ENCODE data around the gene HSPB2.

Gene HSPB2

DNA sequence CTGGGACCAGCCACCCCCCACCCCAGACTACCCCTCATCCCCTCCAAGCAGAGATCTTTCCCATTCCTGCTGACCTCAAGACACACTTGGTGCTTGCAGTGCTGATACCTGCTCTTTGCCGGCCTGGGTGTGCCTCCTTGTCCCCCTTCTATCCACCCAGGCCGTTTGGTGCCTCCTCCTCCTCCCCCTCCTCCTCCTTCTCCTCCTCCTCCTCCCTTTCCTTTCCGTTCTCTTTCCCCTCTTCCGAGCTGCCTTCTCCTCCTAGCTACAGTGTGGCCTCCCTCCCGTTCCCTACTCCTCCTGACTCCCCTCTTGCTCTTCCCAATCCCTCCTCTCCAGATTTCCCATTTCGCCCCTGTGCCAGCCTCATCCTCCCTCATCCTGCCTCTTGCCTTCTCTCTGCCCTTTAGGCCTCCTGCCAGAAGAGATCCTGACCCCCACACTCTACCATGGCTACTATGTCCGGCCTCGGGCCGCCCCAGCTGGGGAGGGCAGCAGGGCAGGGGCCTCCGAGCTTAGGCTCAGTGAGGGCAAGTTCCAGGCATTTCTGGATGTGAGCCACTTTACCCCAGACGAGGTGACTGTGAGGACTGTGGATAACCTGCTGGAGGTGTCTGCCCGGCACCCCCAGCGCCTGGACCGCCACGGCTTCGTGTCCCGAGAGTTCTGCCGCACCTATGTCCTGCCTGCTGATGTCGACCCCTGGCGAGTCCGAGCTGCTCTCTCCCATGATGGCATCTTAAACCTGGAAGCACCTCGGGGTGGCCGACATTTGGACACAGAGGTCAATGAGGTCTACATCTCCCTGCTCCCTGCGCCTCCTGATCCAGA lies 712 bp downstream of the HSPB2 start:
- no peaks in the 10 kb centered on the region for H3K36me3 ChIP-seq (ENCODE audit: control insufficient read depth in 1 of 2, insufficient read depth in 2 of 2, low read length in 2 of 2)
- peaks cover 13 to 21% of the 10 kb centered on the region in 2 donors for H3K4me1 ChIP-seq (ENCODE audit: control insufficient read depth in 1 of 2, insufficient read depth in 2 of 2, low read length in 2 of 2)
- H3K9me3 ChIP-seq (ENCODE audit: control insufficient read depth in 1 of 2, low read length in 2 of 2): no peaks in the 10 kb centered on the region
- peak overlapping the region; percentile 40 to 48 for H3K9ac ChIP-seq (ENCODE audit: low read depth in 1 of 2, low read length in 2 of 2)
- peaks cover 3% of the 10 kb centered on the region in 2 donors for H3K27me3 ChIP-seq (ENCODE audit: control insufficient read depth in 1 of 2, insufficient read depth in 2 of 2, low read length in 2 of 2)
- peak overlapping the region; percentile 17 to 24 for H3K4me3 ChIP-seq (ENCODE audit: low read depth in 1 of 2, low read length in 2 of 2)
- peak overlapping the region; percentile 61 for H3K27ac ChIP-seq (ENCODE audit: low read depth, low read length)

DNA sequence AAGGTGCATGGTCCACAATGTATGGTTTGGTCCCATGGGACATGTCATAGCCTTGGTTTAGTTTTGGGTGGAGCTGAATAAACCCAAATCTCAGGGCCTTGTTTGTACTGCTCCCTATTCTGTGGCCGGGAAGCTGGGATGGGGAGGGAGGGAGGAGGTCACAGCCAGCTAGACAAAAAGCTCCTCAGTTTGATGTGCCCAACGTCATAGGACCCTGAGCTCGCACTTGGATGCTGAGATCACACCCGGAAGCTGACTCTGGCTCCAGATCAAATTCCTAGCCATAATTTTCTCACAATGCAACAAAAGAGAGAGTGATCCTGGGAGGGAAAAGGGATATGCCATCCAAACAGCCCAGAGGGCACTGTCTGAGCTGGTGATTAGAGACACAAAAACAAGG lies 1.5 kb downstream of the HSPB2 start:
- Histone ChIP-seq H3K4me1 (ENCODE audit: control insufficient read depth in 1 of 2, insufficient read depth in 2 of 2, low read length in 2 of 2) (peaks cover 14 to 23% of the 10 kb centered on the region in 2 donors), H3K27ac (ENCODE audit: low read depth, low read length) (peak overlapping the region; percentile 61), H3K9me3 (ENCODE audit: control insufficient read depth in 1 of 2, low read length in 2 of 2) (no peaks in the 10 kb centered on the region), H3K36me3 (ENCODE audit: control insufficient read depth in 1 of 2, insufficient read depth in 2 of 2, low read length in 2 of 2) (no peaks in the 10 kb centered on the region), H3K9ac (ENCODE audit: low read depth in 1 of 2, low read length in 2 of 2) (peak overlapping the region; percentile 40 to 48), H3K4me3 (ENCODE audit: low read depth in 1 of 2, low read length in 2 of 2) (peak overlapping the region in 1 of 2 donors; percentile 24), H3K27me3 (ENCODE audit: control insufficient read depth in 1 of 2, insufficient read depth in 2 of 2, low read length in 2 of 2) (peaks cover 3% of the 10 kb centered on the region in 2 donors)

DNA sequence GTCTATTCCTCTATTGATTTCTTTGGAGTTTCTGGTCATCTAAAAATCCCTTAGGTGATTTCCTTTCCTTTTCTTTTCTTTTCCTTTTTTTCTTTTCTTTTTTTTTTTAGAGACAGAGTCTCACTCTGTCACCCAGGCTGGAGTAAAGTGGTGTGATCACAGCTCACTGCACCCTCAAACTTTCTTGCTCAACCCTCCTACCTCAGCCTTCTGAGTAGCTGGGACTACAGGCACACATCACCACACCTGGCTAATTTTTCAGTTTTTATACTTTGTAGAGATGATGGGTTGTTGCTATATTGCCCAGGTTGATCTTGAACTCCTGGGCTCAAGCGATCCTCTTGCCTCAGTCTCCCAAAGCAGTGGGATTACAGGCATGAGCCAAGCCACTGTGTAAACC lies 4.2 kb downstream of the HSPB2 start:
- Histone ChIP-seq H3K4me1 (ENCODE audit: control insufficient read depth in 1 of 2, insufficient read depth in 2 of 2, low read length in 2 of 2) (peaks cover 10 to 17% of the 10 kb centered on the region in 2 donors), H3K9ac (ENCODE audit: low read depth in 1 of 2, low read length in 2 of 2) (no peak overlapping the region), H3K36me3 (ENCODE audit: control insufficient read depth in 1 of 2, insufficient read depth in 2 of 2, low read length in 2 of 2) (no peaks in the 10 kb centered on the region), H3K4me3 (ENCODE audit: low read depth in 1 of 2, low read length in 2 of 2) (no peak overlapping the region), H3K27me3 (ENCODE audit: control insufficient read depth in 1 of 2, insufficient read depth in 2 of 2, low read length in 2 of 2) (peaks cover 3% of the 10 kb centered on the region in 2 donors), H3K27ac (ENCODE audit: low read depth, low read length) (no peak overlapping the region), H3K9me3 (ENCODE audit: control insufficient read depth in 1 of 2, low read length in 2 of 2) (no peaks in the 10 kb centered on the region)

DNA sequence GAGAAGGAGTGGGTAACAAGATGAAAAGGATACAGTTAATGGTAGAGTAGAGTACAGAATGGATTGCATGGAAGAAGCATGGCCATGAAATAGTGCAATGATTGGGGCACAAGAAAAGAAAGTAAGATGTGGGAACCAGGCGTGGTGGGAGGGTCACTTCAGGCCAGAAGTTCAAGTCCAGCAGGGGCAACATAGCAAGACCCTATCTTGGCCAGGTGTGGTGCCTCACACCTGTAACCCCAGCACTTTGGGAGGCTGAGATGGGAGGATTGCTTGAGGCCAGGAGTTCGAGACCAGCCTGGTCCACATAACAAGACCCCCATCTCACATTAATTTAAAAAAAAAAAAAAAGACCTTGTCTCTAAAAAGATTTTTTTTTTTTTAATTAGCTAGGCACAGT lies 4.8 kb downstream of the HSPB2 start:
- Histone ChIP-seq H3K4me3 (ENCODE audit: low read depth in 1 of 2, low read length in 2 of 2) (no peak overlapping the region), H3K4me1 (ENCODE audit: control insufficient read depth in 1 of 2, insufficient read depth in 2 of 2, low read length in 2 of 2) (peaks cover 10 to 12% of the 10 kb centered on the region in 2 donors), H3K27ac (ENCODE audit: low read depth, low read length) (no peak overlapping the region), H3K36me3 (ENCODE audit: control insufficient read depth in 1 of 2, insufficient read depth in 2 of 2, low read length in 2 of 2) (no peaks in the 10 kb centered on the region), H3K9me3 (ENCODE audit: control insufficient read depth in 1 of 2, low read length in 2 of 2) (no peaks in the 10 kb centered on the region), H3K9ac (ENCODE audit: low read depth in 1 of 2, low read length in 2 of 2) (no peak overlapping the region), H3K27me3 (ENCODE audit: control insufficient read depth in 1 of 2, insufficient read depth in 2 of 2, low read length in 2 of 2) (peaks cover under 1 to 3% of the 10 kb centered on the region in 2 donors)

DNA sequence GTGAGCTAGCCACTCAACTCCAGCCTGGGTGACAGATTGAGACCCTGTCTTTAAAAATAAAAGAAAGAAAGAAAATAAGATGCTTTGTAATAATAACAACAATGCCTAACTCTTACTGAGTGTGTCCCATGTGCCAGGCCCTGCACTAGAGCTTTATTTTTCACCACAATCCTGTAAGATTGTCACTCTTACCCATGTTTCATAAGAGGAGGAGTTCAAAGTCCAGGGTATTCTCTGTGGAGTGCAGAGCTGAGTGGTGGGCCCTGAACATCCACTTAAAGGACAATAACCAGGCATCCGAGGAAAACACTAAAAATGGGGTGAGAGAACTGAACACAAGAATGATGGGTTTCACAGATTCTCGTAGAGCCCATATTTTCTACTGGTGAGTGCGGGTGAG lies 5.3 kb downstream of the HSPB2 start:
- H3K27ac ChIP-seq (ENCODE audit: low read depth, low read length): no peak overlapping the region
- no peak overlapping the region for H3K9ac ChIP-seq (ENCODE audit: low read depth in 1 of 2, low read length in 2 of 2)

DNA sequence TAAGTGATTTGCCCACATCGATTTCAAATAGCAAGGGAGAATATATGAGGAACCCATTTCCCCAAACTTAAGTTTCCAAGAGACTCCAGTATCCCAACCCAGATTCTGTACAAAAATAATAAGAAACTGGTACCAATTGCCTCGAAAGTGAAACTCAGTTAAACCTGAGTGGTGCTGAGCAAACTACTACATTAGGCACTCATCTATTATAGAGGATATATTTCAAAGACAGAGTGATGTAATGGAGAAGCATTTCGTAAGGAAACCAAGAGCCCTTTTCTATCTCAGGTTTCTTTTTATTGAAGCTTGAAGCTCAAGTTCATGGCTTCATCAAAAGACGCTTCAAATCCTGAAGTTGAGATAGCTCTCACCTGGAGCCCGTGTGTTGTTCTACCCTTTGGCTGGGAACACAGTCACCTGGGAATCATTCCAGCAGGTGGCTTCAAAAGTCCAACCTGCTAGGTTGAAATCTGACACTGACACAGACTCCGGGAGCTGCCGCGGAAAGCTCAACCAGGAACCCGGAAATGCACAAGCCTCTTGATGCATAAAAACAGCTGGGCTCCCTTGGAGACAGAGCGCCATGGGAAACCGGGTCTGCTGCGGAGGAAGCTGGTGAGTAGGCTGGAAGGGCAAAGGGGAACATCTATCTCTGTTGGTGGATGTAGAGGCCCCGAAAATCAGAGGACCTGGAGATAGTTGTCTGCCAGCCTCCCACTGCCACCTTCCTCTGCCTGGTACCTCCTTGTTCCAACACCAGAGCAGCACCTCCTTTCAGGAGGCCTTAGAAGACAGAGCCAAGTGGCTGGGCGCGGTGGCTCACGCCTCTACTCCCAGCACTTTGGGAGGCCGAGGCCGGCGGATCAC lies 6.1 kb downstream of the HSPB2 start, which contains the start of gene C11orf52:
Gene C11orf52 (plus strand): TSS at position 524 of the 867 bp plus-strand sequence. CDS start 60 bp downstream, at position 584.
- Histone ChIP-seq H3K9me3 (ENCODE audit: control insufficient read depth in 1 of 2, low read length in 2 of 2) (no peaks in the 10 kb centered on the region), H3K27me3 (ENCODE audit: control insufficient read depth in 1 of 2, insufficient read depth in 2 of 2, low read length in 2 of 2) (no peaks in the 10 kb centered on the region), H3K9ac (ENCODE audit: low read depth in 1 of 2, low read length in 2 of 2) (peak within 1 kb of the TSS; percentile 42 to 58), H3K36me3 (ENCODE audit: control insufficient read depth in 1 of 2, insufficient read depth in 2 of 2, low read length in 2 of 2) (no peaks in the 10 kb centered on the region), H3K4me1 (ENCODE audit: control insufficient read depth in 1 of 2, insufficient read depth in 2 of 2, low read length in 2 of 2) (peaks cover 12% of the 10 kb centered on the region in 2 donors), H3K27ac (ENCODE audit: low read depth, low read length) (peak within 1 kb of the TSS; percentile 82), H3K4me3 (ENCODE audit: low read depth in 1 of 2, low read length in 2 of 2) (peak within 1 kb of the TSS; percentile 63 to 68)

More for the DNA sequence above, 5.3 kb downstream of the HSPB2 start:
- peaks cover 0 to 3% of the 10 kb centered on the region in 2 donors for H3K27me3 ChIP-seq (ENCODE audit: control insufficient read depth in 1 of 2, insufficient read depth in 2 of 2, low read length in 2 of 2)
- no peaks in the 10 kb centered on the region for H3K9me3 ChIP-seq (ENCODE audit: control insufficient read depth in 1 of 2, low read length in 2 of 2)
- peaks cover 10 to 12% of the 10 kb centered on the region in 2 donors for H3K4me1 ChIP-seq (ENCODE audit: control insufficient read depth in 1 of 2, insufficient read depth in 2 of 2, low read length in 2 of 2)
- no peak overlapping the region for H3K4me3 ChIP-seq (ENCODE audit: low read depth in 1 of 2, low read length in 2 of 2)
- no peaks in the 10 kb centered on the region for H3K36me3 ChIP-seq (ENCODE audit: control insufficient read depth in 1 of 2, insufficient read depth in 2 of 2, low read length in 2 of 2)

DNA sequence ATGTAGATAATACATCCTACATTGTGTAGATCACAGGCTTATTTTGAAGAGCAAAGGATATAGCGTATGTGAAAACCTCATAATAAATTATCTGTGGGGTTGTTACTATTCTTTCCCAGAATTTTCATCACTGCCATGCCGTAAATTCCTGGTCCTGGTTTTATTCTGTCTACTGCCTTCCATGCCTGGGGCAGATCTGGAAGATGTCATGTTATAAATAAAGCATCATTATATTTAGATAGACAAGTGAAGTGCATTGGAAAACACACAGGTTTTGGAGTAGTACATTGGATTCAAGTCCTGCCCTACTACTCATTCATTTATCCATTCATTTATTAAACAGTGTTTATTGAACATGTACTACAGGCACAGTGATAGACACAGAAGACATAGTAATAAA lies 8.4 kb downstream of the HSPB2 start:
- Histone ChIP-seq H3K4me3 (ENCODE audit: low read depth in 1 of 2, low read length in 2 of 2) (no peak overlapping the region), H3K36me3 (ENCODE audit: control insufficient read depth in 1 of 2, insufficient read depth in 2 of 2, low read length in 2 of 2) (no peaks in the 10 kb centered on the region), H3K27me3 (ENCODE audit: control insufficient read depth in 1 of 2, insufficient read depth in 2 of 2, low read length in 2 of 2) (no peaks in the 10 kb centered on the region), H3K9ac (ENCODE audit: low read depth in 1 of 2, low read length in 2 of 2) (no peak overlapping the region), H3K27ac (ENCODE audit: low read depth, low read length) (no peak overlapping the region), H3K4me1 (ENCODE audit: control insufficient read depth in 1 of 2, insufficient read depth in 2 of 2, low read length in 2 of 2) (peaks cover 14 to 19% of the 10 kb centered on the region in 2 donors), H3K9me3 (ENCODE audit: control insufficient read depth in 1 of 2, low read length in 2 of 2) (no peaks in the 10 kb centered on the region)

DNA sequence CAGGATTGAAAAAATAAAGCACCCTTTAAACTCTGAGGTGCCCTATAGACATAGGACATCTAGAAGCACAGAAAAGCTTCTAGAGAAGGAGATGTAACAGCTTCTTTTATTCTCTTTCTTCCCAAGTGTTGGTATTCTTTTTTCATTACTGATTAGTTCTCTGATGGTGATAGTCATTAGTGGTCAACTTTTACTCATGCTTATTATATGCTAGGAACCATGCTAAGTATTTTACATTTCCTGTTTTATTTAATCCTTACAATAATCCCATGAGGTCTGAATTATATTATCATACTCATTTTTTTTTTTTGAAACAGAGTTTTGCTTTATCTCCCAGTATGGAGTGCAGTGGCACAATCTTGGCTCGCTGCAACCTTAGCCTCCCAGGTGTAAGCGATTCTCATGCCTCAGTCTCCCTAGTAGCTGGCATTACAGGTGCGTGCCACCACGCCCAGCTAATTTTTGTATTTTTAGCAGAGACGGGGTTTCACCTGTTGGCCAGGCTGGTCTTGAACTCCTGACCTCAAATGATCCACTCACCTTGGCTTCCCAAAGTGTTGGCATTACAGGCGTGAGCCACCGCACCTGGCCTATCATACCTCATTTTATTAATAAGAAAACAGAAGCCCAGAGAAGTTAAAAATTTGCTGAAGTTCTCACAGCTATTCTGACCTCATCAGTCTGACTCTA lies 9.2 kb downstream of the HSPB2 start:
- H3K9ac ChIP-seq (ENCODE audit: low read depth in 1 of 2, low read length in 2 of 2): no peak overlapping the region
- H3K9me3 ChIP-seq (ENCODE audit: control insufficient read depth in 1 of 2, low read length in 2 of 2): no peaks in the 10 kb centered on the region
- no peaks in the 10 kb centered on the region for H3K27me3 ChIP-seq (ENCODE audit: control insufficient read depth in 1 of 2, insufficient read depth in 2 of 2, low read length in 2 of 2)
- no peaks in the 10 kb centered on the region for H3K36me3 ChIP-seq (ENCODE audit: control insufficient read depth in 1 of 2, insufficient read depth in 2 of 2, low read length in 2 of 2)
- no peak overlapping the region for H3K4me3 ChIP-seq (ENCODE audit: low read depth in 1 of 2, low read length in 2 of 2)
- no peak overlapping the region for H3K27ac ChIP-seq (ENCODE audit: low read depth, low read length)
- peaks cover 21 to 25% of the 10 kb centered on the region in 2 donors for H3K4me1 ChIP-seq (ENCODE audit: control insufficient read depth in 1 of 2, insufficient read depth in 2 of 2, low read length in 2 of 2)

DNA sequence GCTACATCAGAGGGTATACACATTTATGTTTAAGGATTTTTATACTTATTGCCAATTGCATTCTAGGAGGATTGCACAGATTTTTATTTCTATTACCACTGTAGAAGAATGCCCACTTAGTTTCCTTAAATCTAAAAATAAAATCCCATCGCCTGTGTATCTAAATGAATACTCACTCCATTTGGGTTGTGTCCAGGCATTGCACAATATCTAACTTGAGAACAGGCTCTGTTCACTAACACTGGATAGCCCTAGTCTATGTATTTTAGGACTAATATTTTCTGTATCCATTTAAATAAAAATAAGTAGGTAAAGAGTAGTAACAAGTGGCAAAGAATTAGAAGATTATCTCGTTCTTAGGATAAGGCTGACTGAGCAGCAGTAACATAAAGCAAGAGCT lies 10.3 kb downstream of the HSPB2 start:
- no peak overlapping the region for H3K9ac ChIP-seq (ENCODE audit: low read depth in 1 of 2, low read length in 2 of 2)
- no peaks in the 10 kb centered on the region for H3K36me3 ChIP-seq (ENCODE audit: control insufficient read depth in 1 of 2, insufficient read depth in 2 of 2, low read length in 2 of 2)
- no peaks in the 10 kb centered on the region for H3K27me3 ChIP-seq (ENCODE audit: control insufficient read depth in 1 of 2, insufficient read depth in 2 of 2, low read length in 2 of 2)
- H3K27ac ChIP-seq (ENCODE audit: low read depth, low read length): peak overlapping the region; percentile 35
- H3K4me3 ChIP-seq (ENCODE audit: low read depth in 1 of 2, low read length in 2 of 2): no peak overlapping the region
- H3K4me1 ChIP-seq (ENCODE audit: control insufficient read depth in 1 of 2, insufficient read depth in 2 of 2, low read length in 2 of 2): peaks cover 20 to 24% of the 10 kb centered on the region in 2 donors
- H3K9me3 ChIP-seq (ENCODE audit: control insufficient read depth in 1 of 2, low read length in 2 of 2): no peaks in the 10 kb centered on the region

All from duodenal mucosa (tissue), 2 donors.